GM19395 (cell line): ENCODE measurements around the gene TMEM240.
"Not testable (repeated sequence)": the region's sequence is repeated elsewhere in the genome, so short reads cannot be mapped to it uniquely, and the experiment has no call there.

Experiments
- ATAC-seq: cut with Tn5 transposase; IDR thresholded peaks from one replicate; pipeline ENCODE4 v1.9.1; 2021; ENCODE audit warnings: mild to moderate bottlenecking, moderate library complexity; ENCODE audit not compliant: unreplicated experiment

The TMEM240 gene

DNA sequence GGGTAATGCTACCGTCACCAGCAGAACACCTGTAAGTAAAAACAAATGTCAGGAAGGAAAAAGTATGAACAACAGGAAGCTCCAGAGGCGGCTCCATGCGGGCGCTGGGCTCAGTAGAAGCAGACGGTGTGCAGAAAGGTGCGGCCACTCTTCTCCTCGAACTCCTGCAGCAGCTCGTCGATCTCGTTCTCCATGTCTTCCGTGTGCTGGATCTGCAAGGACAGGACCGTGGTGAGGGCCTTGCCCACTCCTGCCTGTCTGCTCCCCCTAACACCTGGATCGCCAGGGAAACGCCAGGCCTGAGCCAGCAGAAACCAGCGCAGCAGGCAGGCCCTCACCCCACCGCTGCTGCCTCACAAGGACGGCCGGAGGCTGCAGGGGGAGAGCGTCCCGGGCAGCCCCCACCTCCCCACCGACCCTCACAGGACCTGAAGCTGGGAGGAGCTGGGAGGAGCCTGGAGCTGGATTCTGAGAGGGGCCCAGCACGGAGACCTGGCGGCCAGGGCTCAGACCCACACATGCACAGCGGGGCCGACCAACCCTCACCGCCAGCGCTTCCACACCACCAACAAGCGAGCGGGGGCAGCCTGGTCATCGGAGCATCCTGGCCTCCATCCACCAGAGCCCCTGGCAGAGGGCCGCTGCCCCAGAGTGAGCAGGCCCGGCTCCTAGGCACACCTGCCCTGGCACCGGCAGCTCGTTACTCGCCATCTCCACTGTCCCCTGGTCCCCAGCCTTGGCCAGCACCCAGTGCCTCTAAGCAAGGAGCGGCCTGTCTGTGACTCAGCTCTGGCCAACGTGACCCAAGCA is 1.7 kb upstream of the TMEM240 start:
- no peak for ATAC-seq

- no peak for ATAC-seq
Measured at GRCh38 chr1:1540818-1541628, 599 bp upstream of the TMEM240 start.

DNA sequence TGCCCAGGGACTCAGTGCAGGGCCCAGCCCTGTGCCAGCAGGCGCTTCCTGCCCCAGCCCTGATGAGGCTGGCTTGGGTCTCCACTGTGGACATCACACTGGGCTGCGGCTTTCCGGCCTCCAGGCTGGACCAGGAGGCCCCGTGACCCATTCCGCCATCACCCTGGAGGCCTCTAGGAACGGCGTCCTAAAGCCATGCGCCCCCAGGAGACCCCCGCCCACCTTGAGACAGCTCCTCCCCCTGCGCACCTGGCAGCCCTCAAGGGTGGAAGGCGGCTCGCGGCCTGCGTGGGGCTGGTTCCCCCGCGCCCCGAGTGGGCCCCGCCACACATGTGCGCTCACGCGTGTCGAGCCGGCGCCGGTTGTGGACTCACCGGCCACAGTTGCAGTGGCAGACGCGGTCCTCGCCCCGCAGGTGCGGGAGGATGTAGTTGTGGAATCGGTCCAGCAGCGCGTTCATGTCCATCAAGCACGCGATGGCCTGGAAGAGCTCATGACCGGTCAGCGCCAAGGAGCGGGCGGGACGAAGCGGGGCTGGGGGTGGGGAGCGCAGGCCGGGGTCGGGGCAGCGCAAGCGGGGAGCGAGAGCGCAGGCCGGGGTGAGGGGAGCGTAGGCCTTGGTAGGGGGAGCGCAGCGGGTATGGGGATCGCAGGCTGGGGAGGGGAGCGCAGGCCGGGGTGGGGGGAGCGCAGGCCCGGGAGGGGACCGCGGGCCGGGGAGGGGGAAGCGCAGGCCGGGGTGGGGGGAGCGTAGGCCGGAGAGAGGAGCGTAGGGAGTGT is 924 bp downstream of the TMEM240 start:
- no peak for ATAC-seq

GRCh38 chr1:1538989-1539309 is 1.5 kb downstream of the TMEM240 start:
- ATAC-seq, result no peak

- ATAC-seq, result no peak
Measured at GRCh38 chr1:1538334-1538733, 2.1 kb downstream of the TMEM240 start.

DNA sequence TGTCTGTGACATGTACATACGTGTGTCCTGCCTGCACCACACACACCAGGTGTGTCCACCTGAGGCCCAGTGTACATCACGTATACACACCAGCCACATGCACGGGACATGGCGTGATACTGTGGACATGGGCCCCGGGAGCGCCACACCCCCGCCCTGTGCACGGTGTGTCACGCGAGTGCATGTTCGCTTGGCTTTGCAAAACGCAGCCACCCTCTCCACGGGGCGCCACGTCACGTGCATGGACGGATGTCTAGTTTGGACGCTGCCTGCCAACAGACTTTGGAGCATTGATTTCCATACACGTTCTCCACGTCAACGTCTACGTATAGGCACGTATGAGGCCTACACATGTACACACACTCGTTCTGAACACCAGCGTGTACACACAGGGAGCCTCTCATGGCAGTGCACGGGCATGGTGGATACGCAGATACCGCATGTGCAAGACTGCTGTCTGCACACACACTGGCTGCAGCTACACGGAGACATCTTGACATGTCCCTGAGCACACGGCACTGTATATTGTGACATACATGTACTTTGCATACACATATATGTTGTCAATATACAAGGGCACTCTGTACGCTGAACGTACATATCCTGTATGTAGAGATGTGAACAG is 2.7 kb downstream of the TMEM240 start:
- ATAC-seq, result no peak

DNA sequence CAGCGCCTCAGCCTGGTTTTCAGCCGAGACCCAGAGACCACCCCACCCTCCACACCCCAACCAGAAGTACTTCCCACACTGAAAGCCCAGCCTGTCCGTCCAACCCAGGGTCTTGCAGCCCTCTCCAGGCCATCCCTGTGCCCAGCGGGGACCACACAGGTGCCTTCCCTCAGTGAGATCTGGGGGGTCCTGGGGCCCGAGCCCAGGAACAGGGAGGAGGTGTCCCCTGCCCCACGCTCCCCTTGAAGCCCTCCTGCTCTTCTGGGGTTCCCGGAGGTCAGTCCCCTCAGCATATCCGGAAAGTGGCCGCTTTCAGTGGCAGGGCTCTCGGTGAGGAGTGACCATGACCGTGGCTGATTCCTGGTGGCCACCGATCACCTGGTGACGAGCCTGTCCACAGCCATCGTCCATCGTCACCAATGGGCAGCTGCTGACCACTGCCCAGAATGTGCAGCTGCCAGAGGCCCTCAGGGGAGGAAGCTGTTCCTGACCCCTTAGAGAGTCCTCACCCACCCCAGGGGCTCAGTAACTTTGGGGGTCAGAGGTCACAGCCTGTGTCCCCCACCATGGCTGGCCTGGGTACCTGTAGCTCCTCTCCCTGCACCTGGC is 3.4 kb downstream of the TMEM240 start:
- ATAC-seq, result no peak

DNA sequence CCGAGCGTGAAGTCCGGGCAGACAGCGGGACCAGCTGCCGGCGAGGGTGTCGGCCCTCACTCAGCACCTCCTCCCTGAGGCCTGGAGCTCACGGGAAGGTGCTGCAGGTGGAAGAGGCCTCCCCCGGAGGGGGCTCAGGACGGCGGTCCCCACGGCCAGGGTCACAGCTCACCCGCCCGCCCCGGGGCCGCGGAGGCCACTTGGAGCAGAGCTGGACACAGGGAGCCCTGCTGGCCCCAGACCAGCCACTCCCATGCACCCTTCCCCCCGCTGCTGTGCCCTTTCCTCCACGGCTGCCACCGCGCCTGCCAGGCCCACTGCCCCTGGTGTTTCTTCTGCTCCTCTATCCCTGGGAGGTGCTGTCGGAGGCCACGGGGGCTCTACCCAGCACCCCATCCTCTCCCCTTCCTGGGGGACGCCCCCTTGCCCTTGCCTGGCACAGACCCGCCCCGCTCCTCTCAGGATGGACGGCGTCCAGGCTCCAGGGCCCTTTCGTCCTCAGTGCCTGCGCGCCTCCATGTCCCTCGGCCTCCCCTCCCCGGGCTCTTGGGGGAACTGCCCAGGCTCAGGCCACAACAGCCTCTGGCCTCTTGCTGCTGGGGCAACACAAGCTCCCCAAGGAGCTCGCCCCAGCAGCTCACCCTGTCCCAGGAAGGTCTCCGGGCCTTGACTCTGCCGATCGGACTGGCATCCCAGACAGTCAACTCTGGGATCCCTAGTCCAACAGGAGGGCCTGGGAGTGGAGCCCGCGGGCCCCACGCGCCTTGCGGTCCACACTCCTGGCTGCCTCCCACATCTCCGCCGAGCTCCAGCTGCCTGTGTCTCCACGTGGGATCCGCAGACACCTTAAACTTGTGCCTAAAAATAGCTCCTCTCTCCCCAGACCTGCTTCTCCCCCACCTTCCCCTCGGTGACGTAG is 4.1 kb downstream of the TMEM240 start:
- ATAC-seq, result no peak

- ATAC-seq, result no peak
Measured at GRCh38 chr1:1535201-1536018, 5.0 kb downstream of the TMEM240 start.

DNA sequence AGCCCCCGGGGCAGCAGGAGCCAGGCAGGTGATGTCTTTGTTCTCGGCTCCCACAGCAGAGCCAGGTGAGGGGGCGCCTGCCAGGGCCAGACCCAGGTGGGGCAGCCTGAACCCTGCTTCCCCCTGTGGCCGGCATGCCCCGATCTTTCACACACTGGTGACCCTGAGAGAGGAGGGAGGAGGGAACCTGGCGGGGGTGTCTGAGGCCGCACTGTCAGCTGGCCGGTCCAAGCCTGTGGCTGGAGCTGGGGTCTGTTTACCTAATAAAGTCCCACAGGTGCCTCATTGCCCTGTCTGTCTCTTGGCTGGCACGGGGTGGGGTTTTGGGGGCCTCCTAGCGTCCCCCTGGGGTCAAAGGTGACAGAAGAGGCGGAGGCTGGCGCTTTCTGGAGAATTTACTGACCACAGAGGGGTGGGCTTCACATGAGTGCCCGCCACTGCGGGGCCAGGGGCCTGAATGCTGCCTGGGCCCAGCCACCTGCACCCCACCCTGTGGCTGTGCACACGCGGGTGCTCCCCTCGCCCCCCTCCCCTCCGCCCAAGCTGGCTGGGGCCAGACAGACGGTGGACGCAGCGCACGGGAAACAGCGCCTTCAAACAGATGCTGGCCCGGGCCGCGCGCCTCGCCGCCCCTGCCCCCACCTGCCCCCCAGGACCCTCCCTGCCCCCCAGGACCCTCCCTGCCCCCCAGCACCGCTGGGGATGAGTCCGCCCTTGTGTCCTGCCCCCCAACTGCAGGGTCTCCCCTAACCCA is 5.8 kb downstream of the TMEM240 start:
- no peak for ATAC-seq

GRCh38 chr1:1533894-1534291 is 6.5 kb downstream of the TMEM240 start:
- ATAC-seq, result not testable (repeated sequence)

DNA sequence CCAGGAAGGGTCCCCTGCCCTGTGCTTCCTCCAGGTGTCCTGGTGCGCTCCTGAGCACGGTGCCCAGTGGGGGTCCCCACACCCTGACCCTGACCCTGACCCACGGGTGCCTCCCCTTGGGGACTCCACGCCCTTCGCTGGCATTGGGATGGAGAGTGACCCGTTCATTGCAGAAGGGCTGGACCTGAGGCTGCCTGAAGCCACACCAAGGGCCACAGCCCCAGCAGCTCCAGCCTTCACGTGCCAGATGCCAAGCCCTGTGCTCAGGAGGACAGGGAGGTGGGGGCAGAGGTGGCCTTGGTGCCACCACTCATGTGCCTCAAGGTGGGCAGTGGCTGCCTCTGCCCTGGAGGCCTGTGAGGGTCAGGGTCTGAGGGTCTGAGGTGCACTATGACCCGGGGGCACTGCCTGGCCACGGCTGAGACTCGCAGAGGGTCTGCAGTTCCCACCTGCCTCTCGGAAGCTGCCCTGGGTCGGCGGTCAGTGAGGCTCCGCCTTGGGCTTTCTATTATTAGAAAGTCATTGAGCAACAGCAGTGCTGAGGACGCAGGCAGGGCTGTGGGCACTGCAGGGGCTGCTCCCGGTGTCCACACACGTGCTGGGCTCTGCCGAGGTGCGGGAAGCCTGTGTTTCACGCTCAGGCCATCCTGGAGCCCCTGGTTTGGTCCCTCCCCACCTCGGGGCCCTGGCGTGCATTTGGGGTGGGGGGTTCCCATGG is 7.1 kb downstream of the TMEM240 start:
- not testable (repeated sequence) for ATAC-seq

DNA sequence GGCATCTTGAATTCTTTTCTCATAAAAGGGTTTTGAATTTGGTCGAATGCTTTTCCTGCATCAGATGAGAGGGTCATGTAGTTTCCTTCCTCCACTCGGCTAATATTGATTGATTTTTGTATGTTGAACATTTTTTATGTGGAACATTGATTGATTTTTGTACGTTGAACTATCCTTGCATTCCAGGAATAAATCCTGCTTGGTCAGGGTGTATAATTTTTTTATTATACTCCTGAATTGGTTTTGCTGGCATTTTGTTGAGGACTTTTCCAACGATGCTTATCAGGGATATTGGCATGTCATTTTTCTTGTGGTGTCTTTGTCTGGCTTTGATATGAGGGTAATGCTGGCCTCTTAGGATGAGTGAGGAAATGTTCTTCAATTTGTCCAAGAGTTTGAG is 8.5 kb downstream of the TMEM240 start:
- ATAC-seq, result no peak

DNA sequence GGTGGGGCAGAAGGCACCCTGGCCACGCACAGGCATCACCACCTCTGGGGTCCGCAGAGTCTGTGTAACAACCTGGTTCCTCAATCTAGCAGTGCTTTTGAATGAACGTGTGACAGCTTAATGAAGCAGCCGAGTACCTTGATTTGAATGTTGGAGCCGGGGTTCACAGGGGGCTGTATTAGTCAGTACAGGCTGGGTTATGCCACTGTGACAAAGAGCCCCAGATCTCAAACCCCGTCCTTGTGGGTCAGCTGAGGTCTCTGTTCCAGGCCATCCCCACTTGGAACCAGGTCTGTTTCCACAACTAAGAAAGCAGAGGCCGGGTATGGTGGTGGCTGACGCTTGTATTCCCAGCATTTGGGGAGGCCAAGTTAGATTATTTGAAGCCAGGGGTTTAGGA is 10.5 kb downstream of the TMEM240 start:
- ATAC-seq, result no peak

GRCh38 chr1:1529321-1529720 is 11.1 kb downstream of the TMEM240 start:
- no peak for ATAC-seq

DNA sequence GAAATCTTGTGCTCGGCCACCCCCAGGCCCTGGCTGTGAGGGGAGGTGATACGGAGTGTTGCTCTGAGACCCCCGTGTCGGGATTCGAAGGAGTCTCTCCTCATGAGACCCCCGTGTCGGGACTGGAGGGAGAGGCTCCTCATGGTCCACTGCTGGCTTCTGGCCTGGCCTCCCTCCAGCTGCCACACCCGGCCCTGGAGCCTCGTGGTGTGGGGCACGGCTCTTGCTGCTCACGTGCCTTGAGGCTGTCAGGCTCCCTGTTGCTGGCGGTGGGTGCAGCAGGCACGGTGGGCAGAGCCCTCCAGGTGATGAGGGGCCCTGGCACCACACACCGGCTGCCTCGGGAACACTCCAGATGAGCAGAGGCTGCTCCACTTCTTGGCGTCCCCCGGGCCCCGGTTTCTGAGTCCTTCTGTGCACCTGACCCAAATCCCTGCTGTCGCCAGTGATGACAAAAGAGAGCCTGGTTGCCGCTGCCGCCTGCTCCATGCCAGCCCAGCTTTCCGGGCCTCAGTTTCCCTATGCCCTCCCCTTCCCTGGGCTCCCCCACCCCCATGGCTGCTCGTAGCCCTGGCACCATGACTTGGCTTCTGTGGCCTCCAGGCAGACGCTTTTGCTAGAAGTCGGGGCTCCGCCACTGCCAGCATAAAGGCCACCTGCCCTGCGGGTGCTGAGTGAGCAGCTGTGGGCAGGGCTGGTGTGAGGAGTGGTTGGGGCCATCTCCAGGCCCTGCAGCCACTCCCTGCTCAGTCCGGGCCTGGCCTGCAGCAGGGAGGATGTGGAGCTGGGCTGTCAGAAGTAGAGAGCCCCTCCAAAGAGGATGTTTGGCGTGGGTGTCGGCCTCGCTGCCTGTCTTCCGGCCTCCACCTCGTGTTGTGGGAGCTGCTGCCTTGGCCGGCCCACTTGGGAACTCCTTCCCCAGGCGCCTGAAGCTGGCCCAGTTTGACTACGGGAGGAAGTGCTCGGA is 11.8 kb downstream of the TMEM240 start:
- no peak for ATAC-seq
